Right lobe of liver (tissue), 6 donors: ENCODE data around the gene KIF1A. TPM values are rescaled to one million over a fixed set of nuclear protein-coding genes. Genes with fewer than 3 reads are reported as not detected.

ENCODE experiments used
- ATAC-seq, 4 donors: fragments of 200-7000 bp; cut with Tn5 transposase; one replicate each; pipeline ENCODE4 v1.9.1; 2020; ENCODE audit warnings: mild to moderate bottlenecking in 4 of 4, moderate library complexity in 4 of 4
- DNase-seq, 3 donors: peaks; one replicate each; pipeline ENCODE4 v3.0.0-alpha.2; 2020
- H3K27ac ChIP-seq, 3 donors: fragments of 200-600 bp; one replicate each; pipeline ENCODE4 v1.8.0; 2022
- H3K27me3 ChIP-seq, 2 donors: fragments of 200-600 bp; one replicate each; pipeline ENCODE4 v1.8.0; 2022
- H3K36me3 ChIP-seq, 4 donors: fragments of 200-600 bp; sonication (generic) in 1 of 4; one replicate each; pipeline versions ENCODE4 v1.5.1 to v1.8.0; 2017 to 2022; ENCODE audit warnings: control low read depth in 1 of 4
- H3K4me1 ChIP-seq, 4 donors: fragments of 200-600 bp; sonication (generic) in 1 of 4; one replicate each; pipeline versions ENCODE4 v1.5.1 to v1.8.0; 2017 to 2022; ENCODE audit warnings: control low read depth in 1 of 4
- H3K4me3 ChIP-seq, 3 donors: fragments of 200-600 bp; one replicate each; pipeline ENCODE4 v1.8.0; 2022
- H3K9me3 ChIP-seq, 4 donors: fragments of 200-600 bp; sonication (generic) in 1 of 4; one replicate each; pipeline versions ENCODE4 v1.5.1 to v1.8.0; 2017 to 2022; ENCODE audit warnings: control low read depth in 1 of 4
- POLR2A ChIP-seq: fragments of 450-650 bp; IDR thresholded peaks from one replicate; pipeline ENCODE4 v1.6.1; 2017; ENCODE audit warnings: antibody characterized with exemption, mild to moderate bottlenecking
- WGBS: methylation state at CpG from one replicate; pipeline ENCODE4 v1.1.6; 2018; ENCODE audit warnings: low coverage, low lambda C conversion rate; ENCODE audit not compliant: insufficient coverage; ENCODE audit errors: missing lambda C conversion rate; 5-methylcytosine and 5-hydroxymethylcytosine counted together
- intact Hi-C, 2 donors: fragments of 100-400 bp; cut with DNase I; formaldehyde crosslinking; loops; one replicate each; pipeline versions ENCODE4 v1.11.2 to v1.14.1; 2022
- total RNA-seq, 6 experiments: library from RNA; depleted of rRNA in 2 of 6; stranded (reverse); fragments of >200 nt in 2 of 6; fragmentation: NEBNext Ultra II Directional in 3 of 6; extraction: Animal tissue kit (Norgen Biotek cat#: 25700) in 3 of 6; gene quantifications; one replicate each; pipeline versions ENCODE4 v1.1.0 to v1.2.4, GENCODE V29; 2016 to 2023
- TF ChIP-seq, protein P1 (sequence below), 4 donors: fragments of 200-600 bp in 3 of 4; fragments of 450-650 bp in 1 of 4; IDR thresholded peaks; one replicate each; pipeline versions ENCODE4 v1.5.1 to v1.8.0; 2016 to 2022; ENCODE audit warnings: antibody characterized with exemption in 4 of 4, mild to moderate bottlenecking in 2 of 4
- donor health status: DM: no; HTN: yes; CAD: no.
- donor health status: DM: no; HTN: no; CAD: no.
- donor health status: DM: no; HTN: no; CAD: no.
- donor health status: DM: no; HTN: yes; CAD: no.
- donor health status: DM: no; HTN: yes; CAD: no.

KIF1A gene
- total RNA-seq, 6 experiments from 2014 or later: 0.31 to 0.87 (median 0.56) TPM

DNA sequence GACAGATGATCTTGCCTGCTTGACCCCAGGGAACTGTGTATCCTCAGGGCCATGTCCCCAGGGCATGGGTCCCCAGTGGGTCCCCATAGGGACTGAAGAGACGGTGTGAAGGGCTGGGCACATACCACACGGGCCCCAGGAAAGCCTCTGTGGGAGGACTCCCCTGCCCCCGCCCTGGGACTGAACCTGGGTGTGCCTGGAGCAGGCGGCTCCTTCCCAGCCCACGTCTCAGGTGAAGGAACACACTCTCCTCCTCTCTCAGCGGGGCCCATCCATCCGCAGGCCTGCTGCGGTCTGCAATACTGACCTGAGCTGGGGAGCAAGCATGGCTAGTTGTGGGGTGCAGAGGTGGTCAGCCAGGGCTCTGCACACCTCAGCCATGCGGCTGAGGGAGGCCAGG is 45.2 kb downstream of the KIF1A start:
- no peaks in the 10 kb centered on the region for H3K36me3 ChIP-seq
- no peaks in the 10 kb centered on the region for H3K27me3 ChIP-seq
- WGBS: 67% methylated on average over 1 of the region's 9 CpGs
- TF ChIP-seq, protein P1, sequence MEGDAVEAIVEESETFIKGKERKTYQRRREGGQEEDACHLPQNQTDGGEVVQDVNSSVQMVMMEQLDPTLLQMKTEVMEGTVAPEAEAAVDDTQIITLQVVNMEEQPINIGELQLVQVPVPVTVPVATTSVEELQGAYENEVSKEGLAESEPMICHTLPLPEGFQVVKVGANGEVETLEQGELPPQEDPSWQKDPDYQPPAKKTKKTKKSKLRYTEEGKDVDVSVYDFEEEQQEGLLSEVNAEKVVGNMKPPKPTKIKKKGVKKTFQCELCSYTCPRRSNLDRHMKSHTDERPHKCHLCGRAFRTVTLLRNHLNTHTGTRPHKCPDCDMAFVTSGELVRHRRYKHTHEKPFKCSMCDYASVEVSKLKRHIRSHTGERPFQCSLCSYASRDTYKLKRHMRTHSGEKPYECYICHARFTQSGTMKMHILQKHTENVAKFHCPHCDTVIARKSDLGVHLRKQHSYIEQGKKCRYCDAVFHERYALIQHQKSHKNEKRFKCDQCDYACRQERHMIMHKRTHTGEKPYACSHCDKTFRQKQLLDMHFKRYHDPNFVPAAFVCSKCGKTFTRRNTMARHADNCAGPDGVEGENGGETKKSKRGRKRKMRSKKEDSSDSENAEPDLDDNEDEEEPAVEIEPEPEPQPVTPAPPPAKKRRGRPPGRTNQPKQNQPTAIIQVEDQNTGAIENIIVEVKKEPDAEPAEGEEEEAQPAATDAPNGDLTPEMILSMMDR (IDR thresholded peaks at IDR 0.05): no peak
- TF ChIP-seq POLR2A: no peak
- H3K27ac ChIP-seq: no peak overlapping the region
- H3K9me3 ChIP-seq: no peaks in the 10 kb centered on the region
- intact Hi-C loops: no loop called here
- no peak overlapping the region for H3K4me3 ChIP-seq
- DNase-seq (no peak), ATAC-seq (no peak)
- no peaks in the 10 kb centered on the region for H3K4me1 ChIP-seq

DNA sequence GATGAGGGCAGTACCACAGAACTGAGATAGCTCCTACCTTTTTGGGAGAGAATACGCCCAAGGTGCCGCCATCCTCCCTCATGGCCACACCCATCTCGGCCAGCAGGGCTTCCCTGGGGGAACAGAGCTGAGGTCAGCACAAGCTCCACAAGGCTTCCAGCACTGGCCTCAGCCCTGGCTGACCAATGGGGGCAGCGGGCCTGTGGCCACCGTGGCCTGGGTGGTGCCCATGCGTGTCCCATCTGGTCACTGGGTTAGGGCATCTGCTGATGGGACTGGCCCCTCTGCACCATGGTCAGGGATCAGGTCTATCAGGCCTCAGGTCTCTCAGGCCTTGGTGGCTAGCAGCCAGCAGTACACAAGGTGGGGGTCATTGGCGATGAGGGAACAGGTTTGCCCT is 50.9 kb downstream of the KIF1A start:
- Histone ChIP-seq H3K27me3 (no peaks in the 10 kb centered on the region), H3K36me3 (no peaks in the 10 kb centered on the region), H3K27ac (no peak overlapping the region), H3K4me3 (no peak overlapping the region), H3K4me1 (no peaks in the 10 kb centered on the region), H3K9me3 (no peaks in the 10 kb centered on the region)
- intact Hi-C loops: no loop called here
- DNase-seq (no peak), ATAC-seq (no peak)
- TF ChIP-seq POLR2A: no peak
- TF ChIP-seq, protein P1 (IDR thresholded peaks at IDR 0.05): no peak
- 80% methylated on average over 1 of the region's 7 CpGs for WGBS

DNA sequence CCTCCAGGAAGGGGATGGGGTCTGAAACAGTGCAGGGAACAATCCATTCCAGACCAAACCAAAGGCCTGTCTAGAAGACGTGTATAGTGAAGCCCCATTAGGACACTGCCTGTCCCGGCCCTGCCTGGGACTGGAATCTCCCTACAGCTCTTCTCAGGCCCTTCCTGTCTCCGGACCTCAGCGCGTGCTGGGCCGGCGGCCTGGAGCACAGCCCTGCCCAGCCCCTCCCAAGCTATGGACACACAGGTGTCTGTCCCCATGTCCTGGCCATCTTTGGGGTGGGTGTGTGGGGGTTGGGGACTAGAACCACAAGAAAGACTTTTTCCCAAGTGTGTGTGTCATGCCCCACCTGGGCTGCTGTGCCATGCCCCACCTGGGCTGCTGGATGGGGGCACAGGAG is 51.8 kb downstream of the KIF1A start:
- no peak for ATAC-seq
- Histone ChIP-seq H3K4me1 (no peaks in the 10 kb centered on the region), H3K9me3 (no peaks in the 10 kb centered on the region), H3K36me3 (no peaks in the 10 kb centered on the region), H3K27ac (no peak overlapping the region), H3K27me3 (no peaks in the 10 kb centered on the region), H3K4me3 (no peak overlapping the region)
- no peak for DNase-seq
- WGBS: no CpG with 5 or more reads among the region's 7 CpGs
- intact Hi-C loops: no loop called here
- TF ChIP-seq, protein P1 (IDR thresholded peaks at IDR 0.05): no peak

DNA sequence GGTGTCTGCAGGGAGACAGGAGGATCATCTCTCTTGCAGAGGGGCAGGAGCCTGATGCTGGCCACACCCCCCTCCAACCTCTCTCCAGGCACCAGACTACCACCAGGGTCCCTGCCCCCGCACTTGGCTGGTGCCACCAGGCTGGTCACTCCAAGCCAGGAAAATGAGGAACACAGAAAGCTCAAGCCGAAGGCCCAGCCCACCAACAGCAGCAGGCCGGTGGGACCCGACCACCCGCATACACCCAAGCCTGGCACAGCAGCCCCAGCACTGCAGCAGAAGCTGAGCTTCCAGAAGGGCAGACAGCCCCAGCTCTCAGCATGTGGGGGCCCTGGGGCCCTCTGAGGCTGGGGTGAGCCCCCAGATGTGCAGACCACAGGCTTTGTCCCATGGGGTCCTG is 52.7 kb downstream of the KIF1A start:
- Histone ChIP-seq H3K4me3 (no peak overlapping the region), H3K9me3 (no peaks in the 10 kb centered on the region), H3K36me3 (no peaks in the 10 kb centered on the region), H3K4me1 (no peaks in the 10 kb centered on the region), H3K27ac (no peak overlapping the region), H3K27me3 (no peaks in the 10 kb centered on the region)
- no CpG with 5 or more reads among the region's 5 CpGs for WGBS
- ATAC-seq (no peak), DNase-seq (no peak)
- intact Hi-C loops: no loop called here
- TF ChIP-seq, protein P1 (IDR thresholded peaks at IDR 0.05): no peak
- no peak for TF ChIP-seq POLR2A

DNA sequence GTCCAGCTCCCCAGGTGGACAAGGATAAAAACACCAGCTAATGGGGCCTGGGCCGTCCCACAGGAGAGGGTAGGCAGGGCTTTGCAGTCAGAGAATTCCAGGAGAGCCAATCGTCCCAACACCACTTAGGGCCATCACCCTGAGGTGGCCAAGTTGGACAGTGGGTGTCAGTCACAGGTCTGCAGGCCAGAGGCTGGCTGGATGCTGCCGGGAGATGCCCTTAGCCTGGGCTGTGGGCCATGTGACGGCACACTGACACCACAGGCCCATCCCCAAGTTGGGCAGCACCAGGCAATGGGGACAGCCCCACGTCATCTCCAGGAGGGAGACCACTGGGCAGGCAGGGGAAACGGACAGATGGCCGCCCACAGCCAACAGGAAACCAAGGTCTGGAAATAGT is 53.9 kb downstream of the KIF1A start:
- Histone ChIP-seq H3K9me3 (no peaks in the 10 kb centered on the region), H3K4me3 (no peak overlapping the region), H3K4me1 (no peaks in the 10 kb centered on the region), H3K27ac (no peak overlapping the region), H3K36me3 (no peaks in the 10 kb centered on the region), H3K27me3 (no peaks in the 10 kb centered on the region)
- ATAC-seq (no peak), DNase-seq (no peak)
- WGBS: 100% methylated on average over 1 of the region's 7 CpGs
- no peak for TF ChIP-seq POLR2A
- TF ChIP-seq, protein P1 (IDR thresholded peaks at IDR 0.05): no peak
- intact Hi-C loops: no loop called here
